Measurements from ENCODE around the gene RBAK. TPM values are rescaled to one million over a fixed set of nuclear protein-coding genes. Genes with fewer than 3 reads are reported as not detected.
"Not testable (repeated sequence)": the region's sequence is repeated elsewhere in the genome, so short reads cannot be mapped to it uniquely, and the experiment has no call there.

Gene RBAK
- total RNA-seq, 1 donor from 2014 or later = 6.3 TPM

DNA sequence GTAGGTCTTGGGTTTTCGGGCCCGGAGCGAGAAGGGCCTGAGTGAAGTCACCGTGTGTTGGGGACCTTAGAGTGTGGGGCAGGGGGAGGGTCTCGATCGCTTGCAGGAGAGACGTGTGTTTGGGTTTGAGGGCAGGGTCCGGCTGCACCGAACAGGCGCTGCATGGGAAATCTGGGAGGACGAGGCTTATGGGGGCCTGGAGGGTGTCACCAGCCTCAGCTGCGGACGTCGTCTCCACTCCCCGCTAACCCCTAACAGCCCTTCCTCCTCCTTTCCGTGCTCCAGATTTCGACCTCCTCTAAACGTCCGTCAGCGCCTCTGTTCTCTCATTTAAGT lies 705 bp downstream of the RBAK start:
- Histone ChIP-seq H3K4me3 (ENCODE audit: low read length in 3 of 3) (peak overlapping the region; percentile 79 to 83 (median 81)), H3K27ac (ENCODE audit: low read depth, low read length) (peak overlapping the region; percentile 58), H3K9ac (ENCODE audit: low read depth in 1 of 3, low read length in 3 of 3) (peak overlapping the region; percentile 74 to 86 (median 83)), H3K36me3 (ENCODE audit: control insufficient read depth in 3 of 3, insufficient read depth in 3 of 3, low read length in 3 of 3) (peaks cover 5 to 19% (median 14%) of the 10 kb centered on the region in 3 donors)
- not testable (repeated sequence) for H3K9me3 ChIP-seq (ENCODE audit: control insufficient read depth in 3 of 3, low read length in 3 of 3); H3K27me3 ChIP-seq (ENCODE audit: control insufficient read depth in 3 of 3, insufficient read depth in 3 of 3, low read length in 3 of 3); H3K4me1 ChIP-seq (ENCODE audit: control insufficient read depth in 3 of 3, insufficient read depth in 3 of 3, low read length in 3 of 3)

DNA sequence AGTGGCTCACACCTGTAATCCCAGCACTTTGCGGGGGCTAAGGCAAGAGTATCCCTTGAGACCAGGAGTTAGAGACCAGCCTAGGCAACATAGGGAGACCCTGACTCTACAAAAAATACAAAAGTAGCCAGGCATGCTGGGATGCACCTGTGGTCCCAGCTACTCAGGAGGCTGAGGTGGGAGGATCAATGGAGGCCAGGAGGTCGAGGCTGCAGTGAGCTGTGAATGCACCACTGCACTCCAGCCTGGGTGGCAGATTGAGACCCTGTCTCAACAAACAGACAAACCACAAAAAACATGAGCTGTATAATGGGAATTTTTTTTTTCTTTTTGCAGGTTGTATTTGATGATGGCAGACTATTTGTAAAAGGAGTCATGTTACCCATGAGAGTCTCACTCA lies 1.5 kb downstream of the RBAK start:
- H3K27ac ChIP-seq (ENCODE audit: low read depth, low read length); H3K27me3 ChIP-seq (ENCODE audit: control insufficient read depth in 3 of 3, insufficient read depth in 3 of 3, low read length in 3 of 3); H3K9me3 ChIP-seq (ENCODE audit: control insufficient read depth in 3 of 3, low read length in 3 of 3); H3K9ac ChIP-seq (ENCODE audit: low read depth in 1 of 3, low read length in 3 of 3); H3K4me1 ChIP-seq (ENCODE audit: control insufficient read depth in 3 of 3, insufficient read depth in 3 of 3, low read length in 3 of 3); H3K4me3 ChIP-seq (ENCODE audit: low read length in 3 of 3): not testable (repeated sequence)
- peaks cover 7 to 24% (median 21%) of the 10 kb centered on the region in 3 donors for H3K36me3 ChIP-seq (ENCODE audit: control insufficient read depth in 3 of 3, insufficient read depth in 3 of 3, low read length in 3 of 3)

DNA sequence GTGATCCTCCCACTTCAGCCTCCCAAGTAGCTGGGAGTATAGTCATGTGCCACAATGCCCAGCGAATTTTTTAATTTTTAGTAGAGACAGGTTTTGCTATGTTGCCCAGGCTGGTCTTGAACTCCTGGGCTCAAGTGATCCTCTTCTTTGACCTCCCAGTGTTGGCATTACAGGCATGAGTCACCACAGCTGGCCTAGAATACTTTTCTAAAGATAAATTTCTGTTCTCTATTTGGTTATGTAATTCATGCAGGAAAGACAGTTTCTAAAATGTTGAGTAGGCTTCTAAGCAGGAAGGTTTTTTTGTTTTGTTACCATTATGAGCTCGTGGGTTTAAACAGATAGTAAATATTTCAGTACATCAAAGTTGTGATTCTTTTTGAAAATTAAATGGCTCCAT lies 5.0 kb downstream of the RBAK start:
- Histone ChIP-seq H3K4me1 (ENCODE audit: control insufficient read depth in 3 of 3, insufficient read depth in 3 of 3, low read length in 3 of 3) (peaks cover 0 to 4% (median 4%) of the 10 kb centered on the region in 3 donors), H3K4me3 (ENCODE audit: low read length in 3 of 3) (no peak overlapping the region), H3K36me3 (ENCODE audit: control insufficient read depth in 3 of 3, insufficient read depth in 3 of 3, low read length in 3 of 3) (peaks cover 13 to 46% (median 37%) of the 10 kb centered on the region in 3 donors), H3K27me3 (ENCODE audit: control insufficient read depth in 3 of 3, insufficient read depth in 3 of 3, low read length in 3 of 3) (no peaks in the 10 kb centered on the region), H3K9ac (ENCODE audit: low read depth in 1 of 3, low read length in 3 of 3) (no peak overlapping the region), H3K9me3 (ENCODE audit: control insufficient read depth in 3 of 3, low read length in 3 of 3) (peaks cover 5 to 13% (median 6%) of the 10 kb centered on the region in 3 donors), H3K27ac (ENCODE audit: low read depth, low read length) (no peak overlapping the region)

DNA sequence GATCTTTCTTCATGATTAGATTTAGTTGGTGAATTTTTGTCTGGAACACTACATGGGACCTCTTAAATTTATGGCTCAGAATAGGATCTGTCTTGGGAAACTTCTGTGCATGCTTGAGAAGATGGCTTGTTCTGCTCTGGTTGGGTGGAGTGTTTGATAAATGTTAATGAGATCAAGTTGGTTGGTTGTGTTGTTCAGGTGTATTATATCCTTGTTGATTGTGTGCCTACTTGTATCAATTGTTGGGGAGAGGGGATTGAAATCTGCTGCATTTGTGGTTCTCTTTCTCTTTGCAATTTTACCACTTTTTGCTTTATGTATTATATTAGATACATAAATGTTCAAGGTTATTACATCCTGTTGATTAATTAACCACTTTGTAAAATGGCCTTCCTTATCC lies 6.1 kb downstream of the RBAK start:
- not testable (repeated sequence) for H3K27me3 ChIP-seq (ENCODE audit: control insufficient read depth in 3 of 3, insufficient read depth in 3 of 3, low read length in 3 of 3); H3K4me3 ChIP-seq (ENCODE audit: low read length in 3 of 3); H3K9ac ChIP-seq (ENCODE audit: low read depth in 1 of 3, low read length in 3 of 3); H3K4me1 ChIP-seq (ENCODE audit: control insufficient read depth in 3 of 3, insufficient read depth in 3 of 3, low read length in 3 of 3); H3K27ac ChIP-seq (ENCODE audit: low read depth, low read length)
- peaks cover 17 to 51% (median 40%) of the 10 kb centered on the region in 3 donors for H3K36me3 ChIP-seq (ENCODE audit: control insufficient read depth in 3 of 3, insufficient read depth in 3 of 3, low read length in 3 of 3)
- peaks cover 5 to 14% (median 6%) of the 10 kb centered on the region in 3 donors for H3K9me3 ChIP-seq (ENCODE audit: control insufficient read depth in 3 of 3, low read length in 3 of 3)

DNA sequence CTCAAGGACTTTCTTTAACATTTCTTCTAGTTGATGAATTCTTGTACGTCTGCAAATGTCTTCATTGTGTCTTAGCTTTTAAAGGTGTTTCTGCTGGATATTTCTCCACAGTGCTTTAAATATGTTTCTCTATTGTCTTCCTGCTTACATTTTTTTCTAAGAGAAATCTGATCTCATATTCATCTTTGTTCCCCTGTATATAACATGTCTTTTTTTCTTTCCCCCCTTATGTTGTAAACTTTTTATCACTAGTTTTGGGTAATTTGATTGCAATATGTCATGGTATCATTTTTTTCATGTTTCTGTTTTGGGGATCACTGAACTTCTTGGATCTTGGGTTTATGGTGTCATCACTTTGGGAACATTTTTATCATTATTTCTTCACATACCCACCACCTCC lies 7.5 kb downstream of the RBAK start:
- Histone ChIP-seq H3K4me1 (ENCODE audit: control insufficient read depth in 3 of 3, insufficient read depth in 3 of 3, low read length in 3 of 3) (no peaks in the 10 kb centered on the region), H3K9ac (ENCODE audit: low read depth in 1 of 3, low read length in 3 of 3) (no peak overlapping the region), H3K36me3 (ENCODE audit: control insufficient read depth in 3 of 3, insufficient read depth in 3 of 3, low read length in 3 of 3) (peaks cover 28 to 64% (median 53%) of the 10 kb centered on the region in 3 donors), H3K27me3 (ENCODE audit: control insufficient read depth in 3 of 3, insufficient read depth in 3 of 3, low read length in 3 of 3) (no peaks in the 10 kb centered on the region), H3K4me3 (ENCODE audit: low read length in 3 of 3) (no peak overlapping the region), H3K27ac (ENCODE audit: low read depth, low read length) (no peak overlapping the region), H3K9me3 (ENCODE audit: control insufficient read depth in 3 of 3, low read length in 3 of 3) (peaks cover 5 to 15% (median 6%) of the 10 kb centered on the region in 3 donors)

DNA sequence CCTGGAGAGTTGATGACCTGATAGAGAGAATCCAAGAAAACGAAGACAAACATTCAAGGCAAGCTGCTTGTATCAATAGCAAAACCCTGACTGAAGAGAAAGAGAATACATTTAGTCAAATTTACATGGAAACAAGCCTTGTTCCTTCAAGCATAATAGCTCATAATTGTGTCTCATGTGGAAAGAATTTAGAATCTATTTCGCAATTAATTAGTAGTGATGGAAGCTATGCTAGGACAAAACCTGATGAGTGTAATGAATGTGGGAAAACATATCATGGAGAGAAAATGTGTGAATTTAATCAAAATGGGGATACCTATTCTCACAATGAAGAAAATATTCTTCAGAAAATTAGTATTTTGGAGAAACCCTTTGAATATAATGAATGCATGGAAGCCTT lies 18.0 kb downstream of the RBAK start:
- Histone ChIP-seq H3K4me3 (ENCODE audit: low read length in 3 of 3) (peak overlapping the region in 1 of 3 donors; percentile 53), H3K9me3 (ENCODE audit: control insufficient read depth in 3 of 3, low read length in 3 of 3) (peaks cover 39 to 74% (median 44%) of the 10 kb centered on the region in 3 donors)

DNA sequence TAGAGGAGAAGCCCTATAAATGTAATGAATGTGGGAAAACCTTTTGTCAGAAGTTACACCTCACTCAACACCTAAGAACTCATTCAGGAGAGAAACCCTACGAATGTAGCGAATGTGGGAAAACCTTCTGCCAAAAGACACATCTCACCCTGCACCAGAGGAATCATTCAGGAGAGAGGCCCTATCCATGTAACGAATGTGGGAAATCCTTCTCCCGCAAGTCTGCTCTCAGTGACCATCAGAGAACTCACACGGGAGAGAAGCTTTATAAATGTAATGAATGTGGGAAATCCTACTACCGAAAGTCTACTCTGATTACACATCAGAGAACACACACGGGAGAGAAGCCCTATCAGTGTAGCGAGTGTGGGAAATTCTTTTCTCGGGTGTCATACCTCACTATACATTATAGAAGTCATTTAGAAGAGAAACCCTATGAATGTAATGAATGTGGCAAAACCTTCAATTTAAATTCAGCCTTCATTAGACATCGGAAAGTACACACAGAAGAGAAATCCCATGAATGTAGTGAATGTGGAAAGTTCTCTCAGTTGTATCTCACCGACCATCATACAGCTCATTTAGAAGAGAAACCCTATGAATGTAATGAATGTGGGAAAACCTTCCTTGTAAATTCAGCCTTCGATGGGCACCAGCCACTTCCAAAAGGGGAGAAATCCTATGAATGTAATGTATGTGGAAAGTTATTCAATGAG lies 18.9 kb downstream of the RBAK start:
- Histone ChIP-seq H3K9ac (ENCODE audit: low read depth in 1 of 3, low read length in 3 of 3) (no peak overlapping the region), H3K4me1 (ENCODE audit: control insufficient read depth in 3 of 3, insufficient read depth in 3 of 3, low read length in 3 of 3) (no peaks in the 10 kb centered on the region), H3K27me3 (ENCODE audit: control insufficient read depth in 3 of 3, insufficient read depth in 3 of 3, low read length in 3 of 3) (no peaks in the 10 kb centered on the region), H3K36me3 (ENCODE audit: control insufficient read depth in 3 of 3, insufficient read depth in 3 of 3, low read length in 3 of 3) (peaks cover 58 to 63% (median 59%) of the 10 kb centered on the region in 3 donors), H3K27ac (ENCODE audit: low read depth, low read length) (no peak overlapping the region), H3K4me3 (ENCODE audit: low read length in 3 of 3) (peak overlapping the region in 2 of 3 donors; percentile 2 to 53), H3K9me3 (ENCODE audit: control insufficient read depth in 3 of 3, low read length in 3 of 3) (peaks cover 39 to 79% (median 47%) of the 10 kb centered on the region in 3 donors)

More for the DNA sequence above, 18.0 kb downstream of the RBAK start:
- Histone ChIP-seq H3K27ac (ENCODE audit: low read depth, low read length) (no peak overlapping the region), H3K36me3 (ENCODE audit: control insufficient read depth in 3 of 3, insufficient read depth in 3 of 3, low read length in 3 of 3) (peaks cover 67 to 70% (median 68%) of the 10 kb centered on the region in 3 donors), H3K4me1 (ENCODE audit: control insufficient read depth in 3 of 3, insufficient read depth in 3 of 3, low read length in 3 of 3) (no peaks in the 10 kb centered on the region), H3K9ac (ENCODE audit: low read depth in 1 of 3, low read length in 3 of 3) (no peak overlapping the region), H3K27me3 (ENCODE audit: control insufficient read depth in 3 of 3, insufficient read depth in 3 of 3, low read length in 3 of 3) (no peaks in the 10 kb centered on the region)

DNA sequence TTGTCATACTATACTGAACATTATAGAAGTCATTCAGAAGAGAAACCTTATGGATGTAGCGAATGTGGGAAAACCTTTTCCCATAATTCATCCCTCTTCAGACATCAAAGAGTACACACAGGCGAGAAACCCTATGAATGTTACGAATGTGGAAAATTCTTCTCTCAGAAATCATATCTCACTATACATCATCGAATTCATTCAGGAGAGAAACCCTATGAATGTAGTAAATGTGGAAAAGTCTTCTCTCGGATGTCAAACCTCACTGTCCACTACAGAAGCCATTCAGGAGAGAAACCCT lies 19.4 kb downstream of the RBAK start:
- Histone ChIP-seq H3K9ac (ENCODE audit: low read depth in 1 of 3, low read length in 3 of 3) (no peak overlapping the region), H3K4me1 (ENCODE audit: control insufficient read depth in 3 of 3, insufficient read depth in 3 of 3, low read length in 3 of 3) (no peaks in the 10 kb centered on the region), H3K27me3 (ENCODE audit: control insufficient read depth in 3 of 3, insufficient read depth in 3 of 3, low read length in 3 of 3) (no peaks in the 10 kb centered on the region), H3K36me3 (ENCODE audit: control insufficient read depth in 3 of 3, insufficient read depth in 3 of 3, low read length in 3 of 3) (peaks cover 53 to 58% (median 54%) of the 10 kb centered on the region in 3 donors), H3K4me3 (ENCODE audit: low read length in 3 of 3) (peak overlapping the region in 1 of 3 donors; percentile 53), H3K9me3 (ENCODE audit: control insufficient read depth in 3 of 3, low read length in 3 of 3) (peaks cover 36 to 74% (median 47%) of the 10 kb centered on the region in 3 donors), H3K27ac (ENCODE audit: low read depth, low read length) (no peak overlapping the region)

DNA sequence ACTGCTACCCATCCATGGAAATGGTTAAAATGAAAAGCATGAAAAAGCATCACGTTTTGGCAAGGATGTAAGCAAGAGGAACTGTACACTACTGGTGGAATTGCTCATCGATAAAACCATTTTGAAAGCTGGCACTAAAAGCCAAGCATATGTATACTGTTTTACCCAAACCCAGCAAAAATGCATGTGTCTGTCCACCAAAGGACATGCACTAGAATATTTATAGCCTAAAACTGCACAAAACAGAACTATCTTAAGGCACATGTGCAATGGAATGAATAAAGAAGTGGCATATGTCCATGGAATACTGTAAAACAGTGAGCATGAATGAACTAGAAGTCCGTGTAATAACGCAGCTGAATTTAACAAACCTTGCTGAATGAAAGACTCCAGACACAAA lies 22.9 kb downstream of the RBAK start:
- no peak overlapping the region for H3K9ac ChIP-seq (ENCODE audit: low read depth in 1 of 3, low read length in 3 of 3)
- no peak overlapping the region for H3K27ac ChIP-seq (ENCODE audit: low read depth, low read length)
- peaks cover 21 to 28% (median 25%) of the 10 kb centered on the region in 3 donors for H3K36me3 ChIP-seq (ENCODE audit: control insufficient read depth in 3 of 3, insufficient read depth in 3 of 3, low read length in 3 of 3)
- no peak overlapping the region for H3K4me3 ChIP-seq (ENCODE audit: low read length in 3 of 3)
- H3K27me3 ChIP-seq (ENCODE audit: control insufficient read depth in 3 of 3, insufficient read depth in 3 of 3, low read length in 3 of 3) = peaks cover 0 to 9% (median 5%) of the 10 kb centered on the region in 3 donors
- H3K4me1 ChIP-seq (ENCODE audit: control insufficient read depth in 3 of 3, insufficient read depth in 3 of 3, low read length in 3 of 3) = no peaks in the 10 kb centered on the region
- peaks cover 23 to 58% (median 56%) of the 10 kb centered on the region in 3 donors for H3K9me3 ChIP-seq (ENCODE audit: control insufficient read depth in 3 of 3, low read length in 3 of 3)

DNA sequence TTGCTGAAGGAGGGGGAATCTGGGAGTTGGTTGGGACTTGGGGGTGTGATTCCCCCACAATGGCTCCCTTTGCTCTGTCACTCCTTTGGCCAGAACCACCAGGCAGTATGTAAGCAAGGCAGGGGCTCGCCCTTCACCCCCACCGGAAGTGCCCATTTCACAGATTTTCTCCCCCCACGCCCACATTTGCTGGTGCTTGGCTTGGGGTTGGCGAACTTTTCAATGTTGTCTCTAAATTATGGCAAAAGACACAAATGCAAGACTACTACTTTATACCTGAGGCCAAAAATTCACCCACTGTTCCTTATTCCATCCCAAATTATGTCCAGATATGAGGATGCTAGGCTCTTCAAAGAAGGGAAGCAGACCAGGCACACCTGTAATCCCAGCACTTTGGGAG lies 24.5 kb downstream of the RBAK start:
- Histone ChIP-seq H3K4me3 (ENCODE audit: low read length in 3 of 3) (no peak overlapping the region), H3K27me3 (ENCODE audit: control insufficient read depth in 3 of 3, insufficient read depth in 3 of 3, low read length in 3 of 3) (peaks cover 0 to 9% (median 8%) of the 10 kb centered on the region in 3 donors), H3K36me3 (ENCODE audit: control insufficient read depth in 3 of 3, insufficient read depth in 3 of 3, low read length in 3 of 3) (peaks cover 4 to 11% (median 8%) of the 10 kb centered on the region in 3 donors), H3K4me1 (ENCODE audit: control insufficient read depth in 3 of 3, insufficient read depth in 3 of 3, low read length in 3 of 3) (no peaks in the 10 kb centered on the region), H3K9me3 (ENCODE audit: control insufficient read depth in 3 of 3, low read length in 3 of 3) (peaks cover 9 to 44% (median 39%) of the 10 kb centered on the region in 3 donors), H3K27ac (ENCODE audit: low read depth, low read length) (no peak overlapping the region), H3K9ac (ENCODE audit: low read depth in 1 of 3, low read length in 3 of 3) (no peak overlapping the region)

Data from skeletal muscle tissue (tissue), 4 donors.